ENCODE measurements around the gene MRPL32.

Gene MRPL32

DNA sequence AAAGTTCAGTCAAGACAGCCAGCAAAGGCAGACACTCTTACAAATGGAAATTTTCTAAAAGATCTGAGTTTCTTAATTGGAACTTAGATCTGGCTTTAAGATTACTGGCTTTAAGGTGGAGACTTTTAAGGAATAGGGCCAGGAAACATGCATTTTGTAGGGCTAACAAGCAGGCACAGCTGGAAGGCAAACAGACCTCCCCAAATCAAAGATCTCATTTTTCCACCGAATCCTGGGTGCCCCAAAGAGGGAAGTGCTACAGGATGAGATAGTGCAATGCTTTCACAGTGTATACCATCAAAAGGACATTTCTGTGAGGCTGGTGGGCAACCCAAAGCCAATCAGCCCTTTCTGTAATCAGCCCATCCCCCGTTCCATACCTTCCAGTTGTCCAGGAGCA lies 27.4 kb downstream of the MRPL32 start:
- Histone ChIP-seq H3K9ac (no peak overlapping the region), H4K20me1 (ENCODE audit: insufficient read depth) (no peaks in the 10 kb centered on the region), H3K36me3 (ENCODE audit: insufficient read depth) (no peaks in the 10 kb centered on the region), H3K4me1 (ENCODE audit: low read depth, poor library complexity, severe bottlenecking) (peaks cover 16% of the 10 kb centered on the region), H3K4me2 (no peak overlapping the region), H3K27me3 (ENCODE audit: insufficient read depth, low read depth) (no peaks in the 10 kb centered on the region), H3K27ac (no peak overlapping the region), H2AFZ (ENCODE audit: low read depth) (no peak overlapping the region), H3K79me2 (ENCODE audit: insufficient read depth, low read depth) (no peaks in the 10 kb centered on the region), H3K4me3 (IDR thresholded peaks at IDR 0.05; ENCODE audit: insufficient read depth, low read depth, low read length) (no peak overlapping the region)
- TF ChIP-seq, protein P1, sequence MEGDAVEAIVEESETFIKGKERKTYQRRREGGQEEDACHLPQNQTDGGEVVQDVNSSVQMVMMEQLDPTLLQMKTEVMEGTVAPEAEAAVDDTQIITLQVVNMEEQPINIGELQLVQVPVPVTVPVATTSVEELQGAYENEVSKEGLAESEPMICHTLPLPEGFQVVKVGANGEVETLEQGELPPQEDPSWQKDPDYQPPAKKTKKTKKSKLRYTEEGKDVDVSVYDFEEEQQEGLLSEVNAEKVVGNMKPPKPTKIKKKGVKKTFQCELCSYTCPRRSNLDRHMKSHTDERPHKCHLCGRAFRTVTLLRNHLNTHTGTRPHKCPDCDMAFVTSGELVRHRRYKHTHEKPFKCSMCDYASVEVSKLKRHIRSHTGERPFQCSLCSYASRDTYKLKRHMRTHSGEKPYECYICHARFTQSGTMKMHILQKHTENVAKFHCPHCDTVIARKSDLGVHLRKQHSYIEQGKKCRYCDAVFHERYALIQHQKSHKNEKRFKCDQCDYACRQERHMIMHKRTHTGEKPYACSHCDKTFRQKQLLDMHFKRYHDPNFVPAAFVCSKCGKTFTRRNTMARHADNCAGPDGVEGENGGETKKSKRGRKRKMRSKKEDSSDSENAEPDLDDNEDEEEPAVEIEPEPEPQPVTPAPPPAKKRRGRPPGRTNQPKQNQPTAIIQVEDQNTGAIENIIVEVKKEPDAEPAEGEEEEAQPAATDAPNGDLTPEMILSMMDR (conservative IDR thresholded peaks at IDR 0.05; ENCODE audit: low read depth, low read length): no peak

DNA sequence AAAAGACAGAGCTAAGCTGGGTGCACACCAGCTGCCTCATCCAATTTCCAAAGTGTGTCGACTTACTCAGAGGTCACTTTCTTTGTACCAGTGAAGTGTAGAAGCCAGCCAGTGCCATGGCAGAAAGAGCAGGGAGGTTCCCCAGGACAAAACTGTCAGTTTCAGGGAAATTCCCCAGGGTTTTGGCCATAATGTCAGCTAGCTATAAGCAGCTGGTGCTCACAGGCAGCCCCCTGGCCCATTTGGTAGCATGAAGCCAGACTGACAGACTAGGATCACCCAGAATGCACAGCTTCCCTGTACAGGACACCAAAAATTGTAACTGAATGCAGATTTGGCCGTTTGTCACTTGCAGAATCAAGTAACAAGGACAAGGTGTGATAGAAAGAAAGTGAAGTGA lies 28.6 kb downstream of the MRPL32 start:
- H3K4me1 ChIP-seq (ENCODE audit: low read depth, poor library complexity, severe bottlenecking): peaks cover 27% of the 10 kb centered on the region
- no peak overlapping the region for H3K4me3 ChIP-seq (IDR thresholded peaks at IDR 0.05; ENCODE audit: insufficient read depth, low read depth, low read length)
- 0 out of 2 replicates have a peak overlapping the region, but pooled peaks have one; percentile 5 for H2AFZ ChIP-seq (ENCODE audit: low read depth)

DNA sequence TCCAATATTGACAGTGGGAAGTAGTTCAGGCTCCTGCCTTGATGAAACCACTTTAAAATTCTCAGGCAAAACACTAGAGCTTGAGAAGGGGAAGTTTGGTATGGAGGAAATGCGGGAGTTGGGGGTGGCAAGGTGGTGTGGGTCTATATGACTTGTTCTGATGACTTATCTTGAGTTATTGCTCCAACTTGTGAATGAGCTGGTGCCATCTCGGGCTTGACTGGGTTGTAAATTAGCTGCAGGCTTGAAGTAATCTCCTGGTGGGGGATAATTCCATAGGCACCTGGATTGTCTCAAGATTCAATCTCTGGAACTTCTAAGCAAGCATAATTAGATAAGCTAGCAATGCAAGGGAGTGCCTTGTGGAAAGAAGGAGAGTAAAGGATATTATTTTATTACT lies 29.0 kb downstream of the MRPL32 start:
- TF ChIP-seq, protein P1 (conservative IDR thresholded peaks at IDR 0.05; ENCODE audit: low read depth, low read length): no peak
- H3K27ac ChIP-seq: no peak overlapping the region
- no peaks in the 10 kb centered on the region for H4K20me1 ChIP-seq (ENCODE audit: insufficient read depth)

More for the DNA sequence above, 28.6 kb downstream of the MRPL32 start:
- Histone ChIP-seq H3K27ac (no peak overlapping the region), H3K79me2 (ENCODE audit: insufficient read depth, low read depth) (no peaks in the 10 kb centered on the region), H3K27me3 (ENCODE audit: insufficient read depth, low read depth) (no peaks in the 10 kb centered on the region), H3K36me3 (ENCODE audit: insufficient read depth) (no peaks in the 10 kb centered on the region), H3K9ac (no peak overlapping the region), H3K4me2 (no peak overlapping the region), H4K20me1 (ENCODE audit: insufficient read depth) (no peaks in the 10 kb centered on the region)
- TF ChIP-seq, protein P1 (conservative IDR thresholded peaks at IDR 0.05; ENCODE audit: low read depth, low read length): no peak

DNA sequence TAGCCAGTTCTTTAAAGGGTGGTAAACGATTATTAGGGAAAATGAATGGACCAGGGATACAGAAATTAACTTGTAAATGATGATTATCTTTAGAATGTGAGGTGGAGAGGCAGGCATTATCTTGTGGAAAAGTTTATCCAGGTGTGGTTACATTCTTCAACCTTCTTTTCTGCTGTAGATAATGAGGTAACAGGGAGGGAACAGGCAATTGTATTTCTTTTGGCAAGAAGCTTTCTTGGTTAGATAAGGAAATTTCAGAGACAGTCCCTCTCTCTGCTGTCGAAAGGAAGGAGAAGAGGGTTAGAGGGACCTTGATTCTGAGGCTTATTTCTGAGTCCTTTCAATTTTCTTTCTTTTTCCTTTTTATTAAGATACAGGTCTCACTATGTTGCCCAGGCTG lies 32.1 kb downstream of the MRPL32 start:
- Histone ChIP-seq H3K27me3 (ENCODE audit: insufficient read depth, low read depth) (no peaks in the 10 kb centered on the region), H2AFZ (ENCODE audit: low read depth) (no peak overlapping the region), H3K36me3 (ENCODE audit: insufficient read depth) (no peaks in the 10 kb centered on the region), H3K4me1 (ENCODE audit: low read depth, poor library complexity, severe bottlenecking) (peaks cover 46% of the 10 kb centered on the region), H4K20me1 (ENCODE audit: insufficient read depth) (no peaks in the 10 kb centered on the region), H3K4me2 (no peak overlapping the region), H3K27ac (no peak overlapping the region), H3K9ac (no peak overlapping the region), H3K4me3 (IDR thresholded peaks at IDR 0.05; ENCODE audit: insufficient read depth, low read depth, low read length) (no peak overlapping the region), H3K79me2 (ENCODE audit: insufficient read depth, low read depth) (no peaks in the 10 kb centered on the region)
- TF ChIP-seq, protein P1 (conservative IDR thresholded peaks at IDR 0.05; ENCODE audit: low read depth, low read length): no peak

More for the DNA sequence above, 29.0 kb downstream of the MRPL32 start:
- no peak overlapping the region for H3K9ac ChIP-seq
- no peaks in the 10 kb centered on the region for H3K27me3 ChIP-seq (ENCODE audit: insufficient read depth, low read depth)
- no peaks in the 10 kb centered on the region for H3K36me3 ChIP-seq (ENCODE audit: insufficient read depth)
- no peaks in the 10 kb centered on the region for H3K79me2 ChIP-seq (ENCODE audit: insufficient read depth, low read depth)
- H2AFZ ChIP-seq (ENCODE audit: low read depth): 0 out of 2 replicates have a peak overlapping the region, but pooled peaks have one; percentile 5
- H3K4me3 ChIP-seq (IDR thresholded peaks at IDR 0.05; ENCODE audit: insufficient read depth, low read depth, low read length): no peak overlapping the region
- H3K4me1 ChIP-seq (ENCODE audit: low read depth, poor library complexity, severe bottlenecking): peaks cover 31% of the 10 kb centered on the region
- no peak overlapping the region for H3K4me2 ChIP-seq

All from KMS-11 (cell line).